BJ (cell line): ENCODE results near the gene MEN1. TPM values are rescaled to one million over a fixed set of nuclear protein-coding genes. Genes with fewer than 3 reads are reported as not detected.

Experiments used
- CTCF ChIA-PET: fragments of 350-600 bp; formaldehyde crosslinking; extraction: SDS; loops from one replicate; lab custom pipeline; 2021; ENCODE audit warnings: antibody characterized with exemption, inconsistent platforms; lab: Yijun Ruan, JAX
- POLR2A ChIA-PET: fragments of 300-600 bp; sonication (Branson Sonifier 250); formaldehyde crosslinking; extraction: SDS; loops from one replicate; lab custom pipeline; 2021; ENCODE audit warnings: antibody characterized with exemption; lab: Charles Lee
- DNase-seq: peaks from one replicate; pipeline ENCODE4 v3.0.0-alpha.2; 2011; ENCODE audit warnings: low read depth
- H3K27me3 ChIP-seq: 2 replicates; pipeline ENCODE4 v1.6.0; 2011; ENCODE audit warnings: low read length; ENCODE audit not compliant: control insufficient read depth, insufficient read depth
- H3K36me3 ChIP-seq: 2 replicates; pipeline ENCODE4 v1.5.1; 2011; ENCODE audit warnings: low read length; ENCODE audit not compliant: control insufficient read depth, insufficient read depth
- H3K4me3 ChIP-seq: 2 replicates; pipeline ENCODE4 v1.5.1; 2011; ENCODE audit warnings: low read depth, mild to moderate bottlenecking, control low read depth, low read length
- CTCF ChIP-seq: IDR thresholded peaks from 2 replicates; pipeline ENCODE4 v1.5.1; 2011; ENCODE audit warnings: low read depth, mild to moderate bottlenecking, control low read depth, inconsistent platforms, low read length, moderate library complexity; ENCODE audit not compliant: insufficient read depth
- polyA plus RNA-seq: library from polyadenylated mRNA; depleted of rRNA; stranded (reverse); fragments of >200 nt; gene quantifications from 2 replicates; pipeline ENCODE4 v1.2.3, GENCODE V29; 2011

MEN1 gene
- polyA plus RNA-seq, 1 experiment: 27.8 TPM

GRCh38 chr11:64791781-64792291 is 18.5 kb downstream of the MEN1 start:
- H3K4me3 ChIP-seq: no peak overlapping the region
- H3K27me3 ChIP-seq: no peaks in the 10 kb centered on the region
- TF ChIP-seq CTCF: no peak
- POLR2A ChIA-PET: no interaction called here
- no peak for DNase-seq
- CTCF ChIA-PET: interaction anchor here (1.1 kb wide), 1 partner anchor 103 kb away, joined by 3 read pairs; no protein-coding TSS in a partner anchor
- H3K36me3 ChIP-seq: peaks cover 16% of the 10 kb centered on the region

- no peak for TF ChIP-seq CTCF
- no peak overlapping the region for H3K4me3 ChIP-seq
- DNase-seq: no peak
- H3K36me3 ChIP-seq: peaks cover 10% of the 10 kb centered on the region
- ChIA-PET CTCF (no interaction called here), POLR2A (no interaction called here)
- H3K27me3 ChIP-seq: no peaks in the 10 kb centered on the region
These were observed 19.9 kb downstream of the MEN1 start for GRCh38 chr11:64790205-64791095.

- ChIA-PET POLR2A (no interaction called here), CTCF (interaction anchor here (0.7 kb wide), 1 partner anchor 60 kb away, joined by 3 read pairs; no protein-coding TSS in a partner anchor)
- Histone ChIP-seq H3K27me3 (no peaks in the 10 kb centered on the region), H3K4me3 (no peak overlapping the region), H3K36me3 (peaks cover 10% of the 10 kb centered on the region)
- TF ChIP-seq CTCF: no peak
- no peak for DNase-seq
These were observed 20.8 kb downstream of the MEN1 start for GRCh38 chr11:64789331-64790204.

GRCh38 chr11:64788321-64789215 is 21.8 kb downstream of the MEN1 start:
- Histone ChIP-seq H3K36me3 (peaks cover 10% of the 10 kb centered on the region), H3K4me3 (no peak overlapping the region), H3K27me3 (no peaks in the 10 kb centered on the region)
- no peak for TF ChIP-seq CTCF
- ChIA-PET POLR2A (no interaction called here), CTCF (interaction anchor here (0.7 to 1.5 kb wide), 4 partner anchors 15 to 61 kb away, joined by 3 read pairs; no protein-coding TSS in a partner anchor)
- DNase-seq: no peak
